GM18498 (cell line): Measurements from ENCODE around the gene KLF7.

Source experiments
- ATAC-seq: cut with Tn5 transposase; IDR thresholded peaks from one replicate; pipeline ENCODE4 v1.9.1; 2021; ENCODE audit warnings: mild to moderate bottlenecking, moderate library complexity; ENCODE audit not compliant: unreplicated experiment

Gene KLF7

GRCh38 chr2:207035875-207036274 lies 129.9 kb downstream of the KLF7 start:
- ATAC-seq = no peak

GRCh38 chr2:207032490-207032889 lies 133.3 kb downstream of the KLF7 start:
- no peak for ATAC-seq
